Esophagus (tissue), 2 donors: ENCODE data around the gene OSBPL2. TPM values are rescaled to one million over a fixed set of nuclear protein-coding genes. Genes with fewer than 3 reads are reported as not detected.

ENCODE experiments used
- H3K27ac ChIP-seq, 2 donors: one replicate each; pipeline ENCODE4 v1.5.1; 2013; ENCODE audit warnings: low read depth in 2 of 2, mild to moderate bottlenecking in 2 of 2, inconsistent platforms in 1 of 2, low read length in 1 of 2, moderate library complexity in 1 of 2
- H3K27me3 ChIP-seq, 2 donors: one replicate each; pipeline ENCODE4 v1.6.1; 2013; ENCODE audit warnings: low read length in 2 of 2, control low read depth in 1 of 2, mild to moderate bottlenecking in 1 of 2; ENCODE audit not compliant: insufficient read depth in 2 of 2, control insufficient read depth in 1 of 2
- H3K36me3 ChIP-seq, 2 donors: one replicate each; pipeline ENCODE4 v1.6.1; 2013; ENCODE audit warnings: low read length in 1 of 2; ENCODE audit not compliant: control insufficient read depth in 2 of 2, insufficient read depth in 2 of 2
- H3K4me1 ChIP-seq, 2 donors: one replicate each; pipeline ENCODE4 v1.6.1; 2013; ENCODE audit warnings: low read length in 1 of 2; ENCODE audit not compliant: control insufficient read depth in 2 of 2, insufficient read depth in 2 of 2
- H3K4me3 ChIP-seq, 2 donors: one replicate each; pipeline ENCODE4 v1.5.1; 2013; ENCODE audit warnings: low read length in 2 of 2, mild to moderate bottlenecking in 2 of 2, low read depth in 1 of 2, moderate library complexity in 1 of 2
- H3K9me3 ChIP-seq, 2 donors: one replicate each; pipeline ENCODE4 v1.6.1; 2013; ENCODE audit warnings: mild to moderate bottlenecking in 2 of 2, low read depth in 1 of 2, low read length in 1 of 2, moderate library complexity in 1 of 2; ENCODE audit not compliant: control insufficient read depth in 2 of 2, insufficient read depth in 1 of 2
- WGBS, 2 donors: extraction: QIAGEN DNeasy Blood & Tissue Kit; methylation state at CpG; one replicate each; pipeline ENCODE4 v1.1.7; 2013; 5-methylcytosine and 5-hydroxymethylcytosine counted together
- polyA plus RNA-seq, 2 donors: library from polyadenylated mRNA; stranded (reverse); fragments of 200-250 nt; gene quantifications; one replicate each; pipeline ENCODE4 v1.2.3, GENCODE V29; 2013
- donor health status: healthy with polysubstance abuse.
- donor health status: Bipolar disorder and iron deficiency.

OSBPL2 gene
- polyA plus RNA-seq, 2 donors, result 31.2 to 32.3 TPM

GRCh38 chr20:62212299-62212698, 26.0 kb upstream of the OSBPL2 start:
- Histone ChIP-seq H3K27me3 (peaks cover 4% of the 10 kb centered on the region in 2 donors), H3K4me3 (no peak overlapping the region), H3K9me3 (peaks cover 0 to 2% of the 10 kb centered on the region in 2 donors), H3K36me3 (no peaks in the 10 kb centered on the region), H3K27ac (no peak overlapping the region), H3K4me1 (no peaks in the 10 kb centered on the region)
- 25 to 32% methylated on average over 10 of the region's 10 CpGs for WGBS, 2 donors

- peaks cover 4 to 14% of the 10 kb centered on the region in 2 donors for H3K27me3 ChIP-seq
- H3K36me3 ChIP-seq, result no peaks in the 10 kb centered on the region
- H3K9me3 ChIP-seq, result peaks cover 0 to 2% of the 10 kb centered on the region in 2 donors
- H3K4me3 ChIP-seq, result no peak overlapping the region
- H3K4me1 ChIP-seq, result no peaks in the 10 kb centered on the region
- 37 to 43% methylated on average over 11 to 12 of the region's 12 CpGs for WGBS, 2 donors
- H3K27ac ChIP-seq, result no peak overlapping the region
Measured at GRCh38 chr20:62214067-62214466, 24.3 kb upstream of the OSBPL2 start.

DNA sequence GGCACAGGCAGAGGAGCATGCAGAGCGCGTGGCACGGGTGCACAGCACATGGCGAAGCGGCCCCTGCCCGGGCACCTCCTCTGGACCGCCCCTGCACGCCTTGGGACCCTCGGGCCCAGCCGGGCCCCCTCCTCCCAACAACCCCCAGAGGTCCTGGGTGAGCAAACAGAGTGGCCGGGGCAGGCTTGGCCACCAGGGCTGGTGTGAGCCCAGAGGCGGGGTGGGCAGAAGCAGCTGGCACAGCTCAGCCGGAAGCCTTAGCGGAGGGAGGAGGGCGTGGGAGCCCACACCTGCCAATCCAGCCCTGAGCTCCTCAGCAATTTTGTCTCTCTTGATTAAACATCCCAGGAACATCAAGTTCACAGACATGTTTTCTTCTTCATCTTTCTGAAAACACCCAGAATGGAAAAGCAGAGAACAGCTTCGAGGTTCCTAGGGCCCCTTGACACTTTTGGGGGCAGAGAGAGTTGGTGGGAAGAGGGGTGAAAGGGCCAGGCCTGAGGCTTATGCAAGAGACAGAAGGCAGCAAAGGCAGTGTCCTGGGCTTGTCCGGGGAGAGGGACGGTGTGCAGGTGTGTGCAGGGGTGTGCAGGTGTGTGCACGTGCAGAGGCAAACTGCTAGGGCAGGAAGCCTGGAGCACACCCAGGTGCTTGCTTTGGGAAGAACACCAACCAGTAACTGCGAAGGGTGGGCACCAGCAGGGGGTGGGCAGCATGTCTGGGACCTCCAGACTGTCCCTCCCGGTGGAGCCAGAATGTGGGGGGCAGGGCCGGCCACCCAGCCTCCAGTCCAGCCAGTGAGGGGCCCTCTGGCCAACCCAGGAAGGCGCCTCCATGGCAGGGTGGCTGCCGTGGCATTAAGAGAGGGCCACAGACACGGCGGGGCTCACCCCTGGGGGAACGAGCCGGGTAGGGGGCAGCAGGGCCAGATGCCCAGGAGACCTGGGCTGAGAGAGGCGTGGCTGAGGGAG, 23.0 kb upstream of the OSBPL2 start:
- H3K27ac ChIP-seq, result no peak overlapping the region
- peaks cover 4 to 21% of the 10 kb centered on the region in 2 donors for H3K27me3 ChIP-seq
- peaks cover 0 to 2% of the 10 kb centered on the region in 2 donors for H3K9me3 ChIP-seq
- no peak overlapping the region for H3K4me3 ChIP-seq
- WGBS, 2 donors, result 65 to 71% methylated on average over 24 to 29 of the region's 29 CpGs
- peaks cover 6% of the 10 kb centered on the region in 2 donors for H3K4me1 ChIP-seq
- H3K36me3 ChIP-seq, result no peaks in the 10 kb centered on the region

DNA sequence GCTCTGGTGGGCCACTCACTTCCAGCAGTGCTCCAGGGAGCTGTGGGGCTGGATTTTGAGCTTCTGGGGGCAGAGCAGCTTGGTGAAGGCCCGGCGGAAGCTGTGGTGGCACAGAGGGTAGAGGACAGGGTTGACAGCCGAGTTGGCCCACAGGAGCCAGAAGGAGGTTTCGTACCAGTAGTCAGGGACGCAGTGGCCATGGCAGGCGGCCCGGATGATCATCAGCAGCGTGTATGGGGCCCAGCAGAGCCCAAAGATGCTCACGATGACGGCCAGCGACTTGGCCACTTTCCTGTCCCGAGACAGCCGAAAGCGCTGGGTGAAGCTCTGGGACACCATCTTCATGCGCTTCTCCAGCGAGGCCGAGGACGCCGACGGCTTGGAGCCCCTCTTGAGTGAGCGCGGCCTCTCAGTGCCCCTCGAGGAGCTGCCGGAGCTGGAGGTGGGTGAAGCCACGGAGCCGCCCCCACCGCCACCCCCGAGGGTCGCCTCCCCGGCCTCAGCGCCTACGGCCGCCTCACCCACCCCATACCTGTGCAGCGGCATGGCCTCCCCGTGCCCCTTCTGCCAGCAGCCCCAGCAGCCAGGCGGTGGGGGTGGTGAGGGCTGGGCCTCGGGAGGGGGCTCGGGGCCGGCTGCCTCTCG, 22.2 kb upstream of the OSBPL2 start:
- H3K27me3 ChIP-seq, result peaks cover 4 to 27% of the 10 kb centered on the region in 2 donors
- no peak overlapping the region for H3K27ac ChIP-seq
- H3K36me3 ChIP-seq, result no peaks in the 10 kb centered on the region
- no peak overlapping the region for H3K4me3 ChIP-seq
- peaks cover 0 to 4% of the 10 kb centered on the region in 2 donors for H3K9me3 ChIP-seq
- WGBS, 2 donors, result 77 to 82% methylated on average over 38 to 40 of the region's 40 CpGs
- H3K4me1 ChIP-seq, result peaks cover 11 to 12% of the 10 kb centered on the region in 2 donors

GRCh38 chr20:62216636-62217566, 21.4 kb upstream of the OSBPL2 start:
- Histone ChIP-seq H3K36me3 (no peaks in the 10 kb centered on the region), H3K9me3 (peaks cover 0 to 2% of the 10 kb centered on the region in 2 donors), H3K27ac (no peak overlapping the region), H3K4me1 (peaks cover 11 to 12% of the 10 kb centered on the region in 2 donors), H3K27me3 (peaks cover 4 to 32% of the 10 kb centered on the region in 2 donors), H3K4me3 (no peak overlapping the region)
- 66 to 68% methylated on average over 17 to 26 of the region's 26 CpGs for WGBS, 2 donors

DNA sequence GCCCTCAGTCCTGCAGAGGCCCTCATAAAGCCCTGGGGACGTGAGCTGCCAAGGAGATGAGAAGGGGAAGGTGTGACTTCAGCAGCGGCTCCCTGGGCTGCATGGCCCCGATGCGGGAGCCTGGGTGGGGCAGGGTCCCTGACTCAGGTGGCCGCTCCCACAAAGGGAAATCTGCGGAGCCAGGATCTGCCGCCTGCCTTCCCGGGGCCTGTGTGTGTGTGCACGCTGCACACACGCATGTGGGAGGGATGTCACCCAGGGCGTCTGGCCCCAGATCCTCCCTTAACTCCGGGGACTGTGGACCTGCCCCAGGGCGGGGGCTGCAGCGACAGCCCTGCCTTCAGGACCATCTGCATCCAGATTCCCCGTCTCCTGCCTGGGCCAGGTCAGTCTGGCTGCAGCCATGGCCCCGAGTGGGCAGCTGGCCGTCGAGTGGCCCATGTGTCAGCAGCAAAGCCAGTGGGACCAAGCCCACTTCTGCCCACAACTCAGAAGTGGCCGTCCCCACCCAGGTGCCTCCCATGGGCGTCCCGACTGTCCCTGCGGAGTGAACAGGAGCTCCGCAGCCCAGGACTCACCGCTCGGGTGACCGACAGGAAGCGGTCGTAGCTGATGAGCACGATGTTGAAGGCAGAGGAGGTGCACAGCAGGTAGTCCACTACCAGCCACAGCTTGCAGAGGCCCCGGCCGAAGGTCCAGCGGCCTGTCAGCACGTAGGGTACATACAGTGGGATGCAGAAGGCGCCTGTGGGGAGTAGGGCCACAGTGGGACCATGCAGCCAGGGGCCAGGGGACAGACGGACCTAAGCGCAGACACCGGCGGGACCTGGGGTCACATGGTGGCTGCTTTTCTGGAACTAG, 20.2 kb upstream of the OSBPL2 start:
- no peak overlapping the region for H3K4me3 ChIP-seq
- WGBS, 2 donors, result 54 to 59% methylated on average over 38 of the region's 38 CpGs
- H3K27me3 ChIP-seq, result peaks cover 0 to 38% of the 10 kb centered on the region in 2 donors
- H3K27ac ChIP-seq, result no peak overlapping the region
- peaks cover 0 to 2% of the 10 kb centered on the region in 2 donors for H3K9me3 ChIP-seq
- H3K36me3 ChIP-seq, result no peaks in the 10 kb centered on the region
- peaks cover 11 to 12% of the 10 kb centered on the region in 2 donors for H3K4me1 ChIP-seq

DNA sequence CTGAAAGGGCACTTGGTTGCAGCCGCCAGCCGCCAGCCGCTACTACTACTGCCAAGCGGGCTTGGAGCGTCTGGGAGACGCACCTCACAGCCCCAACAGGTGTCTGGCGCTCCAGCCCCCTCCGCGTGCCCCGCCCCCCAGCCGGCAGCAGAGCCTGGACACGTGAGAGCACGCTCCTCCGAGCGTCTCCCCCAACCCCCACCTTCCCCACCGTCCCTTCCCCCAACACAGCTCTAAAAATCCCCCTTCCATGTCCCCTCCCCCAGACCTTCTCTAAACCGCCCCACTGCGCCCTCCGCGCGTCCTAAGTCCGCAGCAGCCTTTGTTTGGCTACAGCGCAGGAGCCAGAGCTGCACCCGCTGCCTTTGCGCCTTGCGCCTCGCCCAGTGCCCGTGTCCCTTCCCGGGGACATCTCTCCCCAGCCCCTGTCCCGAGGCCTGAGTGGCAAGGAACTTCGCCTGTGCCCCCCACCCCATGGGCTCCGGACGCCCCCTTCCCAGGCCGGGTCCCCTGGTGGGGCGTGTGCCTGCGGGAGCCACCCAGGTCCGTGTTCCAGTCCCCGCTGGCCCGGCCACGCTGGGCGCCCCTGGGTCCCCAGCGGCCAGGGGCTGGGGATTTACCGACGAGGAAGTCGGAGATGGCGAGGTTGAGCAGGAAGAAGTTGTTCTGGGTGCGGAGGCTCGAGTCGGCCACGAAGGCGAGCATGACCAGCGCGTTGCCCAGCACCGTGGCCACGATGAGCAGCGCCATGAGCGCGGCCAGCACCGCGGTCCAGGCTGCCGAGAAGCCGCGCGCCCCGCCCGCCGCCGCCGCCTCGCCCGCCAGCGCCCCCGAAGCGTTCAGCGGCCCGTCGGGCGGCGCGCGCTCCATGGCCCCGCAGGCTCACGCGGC, 19.0 kb upstream of the OSBPL2 start:
- WGBS, 2 donors, result 3 to 4% methylated on average over 54 to 84 of the region's 84 CpGs
- Histone ChIP-seq H3K9me3 (peaks cover 0 to 2% of the 10 kb centered on the region in 2 donors), H3K27ac (no peak overlapping the region), H3K4me1 (peaks cover 11 to 12% of the 10 kb centered on the region in 2 donors), H3K4me3 (peak overlapping the region; percentile 14 to 44), H3K36me3 (no peaks in the 10 kb centered on the region), H3K27me3 (peaks cover 0 to 37% of the 10 kb centered on the region in 2 donors)
